Measurements from ENCODE around the gene RTCB. TPM values are rescaled to one million over a fixed set of nuclear protein-coding genes. Genes with fewer than 3 reads are reported as not detected.

Gene RTCB
- polyA plus RNA-seq, 1 of the 3 experiments (the other 2 are of a cell fraction) = 89.6 TPM

GRCh38 chr22:32444068-32444467 lies 32.0 kb upstream of the RTCB start:
- Histone ChIP-seq H3K4me1 (ENCODE audit: control insufficient read depth in 1 of 2, insufficient read depth in 2 of 2, low read depth in 1 of 2, low read length in 1 of 2) (no peaks in the 10 kb centered on the region), H3K9me2 (no peaks in the 10 kb centered on the region), H3K4me2 (no peak overlapping the region), H3K9me3 (no peaks in the 10 kb centered on the region), H3K27me3 (ENCODE audit: insufficient read depth) (no peaks in the 10 kb centered on the region; the same call in 1 of the 2 replicates), H4K20me1 (ENCODE audit: insufficient read depth) (no peaks in the 10 kb centered on the region), H3K79me2 (ENCODE audit: insufficient read depth) (no peaks in the 10 kb centered on the region), H2AFZ (ENCODE audit: low read depth) (no peak overlapping the region), H3K4me3 (ENCODE audit: low read depth in 2 of 2, low read length in 1 of 2) (no peak overlapping the region), H3F3A (replicated peaks; ENCODE audit: insufficient read depth) (no peaks in the 10 kb centered on the region), H3K9ac (no peak overlapping the region), H3K27ac (ENCODE audit: low read depth in 2 of 2, low read length in 1 of 2) (no peak overlapping the region), H3K36me3 (replicated peaks in 1 of 2; ENCODE audit: control insufficient read depth in 1 of 2, insufficient read depth in 2 of 2, low read length in 1 of 2) (no peaks in the 10 kb centered on the region)
- DNase-seq = peak; percentile 17
- POLR2A ChIA-PET = no interaction called here
- CTCF ChIA-PET = interaction anchor here (0.6 to 1.9 kb wide), 9 partner anchors 10 to 1019 kb away, joined by 3 to 6 read pairs (median 4); partner anchors contain the start of gene FBXO7
- 24% methylated on average over 5 of the region's 6 CpGs for WGBS (ENCODE audit: low lambda C conversion rate)
- TF ChIP-seq RAD21 (IDR thresholded peaks at IDR 0.05; ENCODE audit: low read length) (peak; percentile 44), FOSL2 (IDR thresholded peaks at IDR 0.05; ENCODE audit: borderline replicate concordance, low read depth) (no peak)
- TF ChIP-seq, protein P1, sequence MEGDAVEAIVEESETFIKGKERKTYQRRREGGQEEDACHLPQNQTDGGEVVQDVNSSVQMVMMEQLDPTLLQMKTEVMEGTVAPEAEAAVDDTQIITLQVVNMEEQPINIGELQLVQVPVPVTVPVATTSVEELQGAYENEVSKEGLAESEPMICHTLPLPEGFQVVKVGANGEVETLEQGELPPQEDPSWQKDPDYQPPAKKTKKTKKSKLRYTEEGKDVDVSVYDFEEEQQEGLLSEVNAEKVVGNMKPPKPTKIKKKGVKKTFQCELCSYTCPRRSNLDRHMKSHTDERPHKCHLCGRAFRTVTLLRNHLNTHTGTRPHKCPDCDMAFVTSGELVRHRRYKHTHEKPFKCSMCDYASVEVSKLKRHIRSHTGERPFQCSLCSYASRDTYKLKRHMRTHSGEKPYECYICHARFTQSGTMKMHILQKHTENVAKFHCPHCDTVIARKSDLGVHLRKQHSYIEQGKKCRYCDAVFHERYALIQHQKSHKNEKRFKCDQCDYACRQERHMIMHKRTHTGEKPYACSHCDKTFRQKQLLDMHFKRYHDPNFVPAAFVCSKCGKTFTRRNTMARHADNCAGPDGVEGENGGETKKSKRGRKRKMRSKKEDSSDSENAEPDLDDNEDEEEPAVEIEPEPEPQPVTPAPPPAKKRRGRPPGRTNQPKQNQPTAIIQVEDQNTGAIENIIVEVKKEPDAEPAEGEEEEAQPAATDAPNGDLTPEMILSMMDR (IDR thresholded peaks at IDR 0.05) = peak; percentile 19; the same call in 1 of the 2 replicates

- Histone ChIP-seq H3K36me3 (replicated peaks in 1 of 2; ENCODE audit: control insufficient read depth in 1 of 2, insufficient read depth in 2 of 2, low read length in 1 of 2) (no peaks in the 10 kb centered on the region), H2AFZ (ENCODE audit: low read depth) (no peak overlapping the region), H3K9me3 (no peaks in the 10 kb centered on the region), H3K9me2 (no peaks in the 10 kb centered on the region), H3K27me3 (ENCODE audit: insufficient read depth) (no peaks in the 10 kb centered on the region), H3F3A (replicated peaks; ENCODE audit: insufficient read depth) (no peaks in the 10 kb centered on the region), H3K27ac (ENCODE audit: low read depth in 2 of 2, low read length in 1 of 2) (no peak overlapping the region), H3K79me2 (ENCODE audit: insufficient read depth) (no peaks in the 10 kb centered on the region), H3K4me1 (ENCODE audit: control insufficient read depth in 1 of 2, insufficient read depth in 2 of 2, low read depth in 1 of 2, low read length in 1 of 2) (no peaks in the 10 kb centered on the region), H3K4me3 (ENCODE audit: low read depth in 2 of 2, low read length in 1 of 2) (no peak overlapping the region), H3K9ac (no peak overlapping the region), H3K4me2 (no peak overlapping the region), H4K20me1 (ENCODE audit: insufficient read depth) (no peaks in the 10 kb centered on the region)
- WGBS (ENCODE audit: low lambda C conversion rate) = 33% methylated on average over 1 of the region's 1 CpG
- TF ChIP-seq PBX3 (IDR thresholded peaks at IDR 0.05) (no peak), ELF1 (IDR thresholded peaks at IDR 0.05) (no peak), MXI1 (IDR thresholded peaks at IDR 0.05; ENCODE audit: low read depth, low read length) (no peak)
- TF ChIP-seq, protein P2, sequence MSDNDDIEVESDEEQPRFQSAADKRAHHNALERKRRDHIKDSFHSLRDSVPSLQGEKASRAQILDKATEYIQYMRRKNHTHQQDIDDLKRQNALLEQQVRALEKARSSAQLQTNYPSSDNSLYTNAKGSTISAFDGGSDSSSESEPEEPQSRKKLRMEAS (IDR thresholded peaks at IDR 0.05; ENCODE audit: low read depth) = no peak
- ChIA-PET CTCF (no interaction called here), POLR2A (no interaction called here)
- no peak for DNase-seq
These were observed 18.3 kb upstream of the RTCB start for GRCh38 chr22:32430352-32430751.

GRCh38 chr22:32426881-32427280 lies 14.8 kb upstream of the RTCB start:
- Histone ChIP-seq H3K9me2 (no peaks in the 10 kb centered on the region), H3K4me2 (no peak overlapping the region), H3K27ac (ENCODE audit: low read depth in 2 of 2, low read length in 1 of 2) (no peak overlapping the region), H3K79me2 (ENCODE audit: insufficient read depth) (no peaks in the 10 kb centered on the region), H3F3A (replicated peaks; ENCODE audit: insufficient read depth) (no peaks in the 10 kb centered on the region), H3K4me1 (ENCODE audit: control insufficient read depth in 1 of 2, insufficient read depth in 2 of 2, low read depth in 1 of 2, low read length in 1 of 2) (no peaks in the 10 kb centered on the region), H4K20me1 (ENCODE audit: insufficient read depth) (no peaks in the 10 kb centered on the region), H3K9ac (no peak overlapping the region), H3K27me3 (ENCODE audit: insufficient read depth) (no peaks in the 10 kb centered on the region), H3K36me3 (replicated peaks in 1 of 2; ENCODE audit: control insufficient read depth in 1 of 2, insufficient read depth in 2 of 2, low read length in 1 of 2) (no peaks in the 10 kb centered on the region), H3K9me3 (no peaks in the 10 kb centered on the region), H2AFZ (ENCODE audit: low read depth) (no peak overlapping the region), H3K4me3 (ENCODE audit: low read depth in 2 of 2, low read length in 1 of 2) (no peak overlapping the region)
- TF ChIP-seq GABPA (IDR thresholded peaks at IDR 0.05; ENCODE audit: low read depth) (no peak), RAD21 (IDR thresholded peaks at IDR 0.05; ENCODE audit: low read length) (no peak), FOSL2 (IDR thresholded peaks at IDR 0.05; ENCODE audit: borderline replicate concordance, low read depth) (no peak), SMC3 (IDR thresholded peaks at IDR 0.05; ENCODE audit: low read depth, low read length) (no peak), MXI1 (IDR thresholded peaks at IDR 0.05; ENCODE audit: low read depth, low read length) (no peak), CHD2 (IDR thresholded peaks at IDR 0.05; ENCODE audit: low read length, partially characterized antibody) (no peak), USF1 (IDR thresholded peaks at IDR 0.05; ENCODE audit: borderline replicate concordance, low read depth) (no peak), RXRA (IDR thresholded peaks at IDR 0.05; ENCODE audit: borderline replicate concordance, low read depth) (no peak), USF2 (IDR thresholded peaks at IDR 0.05; ENCODE audit: borderline replicate concordance, low read depth, low read length) (no peak)
- TF ChIP-seq, protein P1 (IDR thresholded peaks at IDR 0.05) = no peak
- DNase-seq = no peak
- CTCF ChIA-PET = no interaction called here
- WGBS (ENCODE audit: low lambda C conversion rate) = 73% methylated on average over 4 of the region's 4 CpGs
- POLR2A ChIA-PET = no interaction called here
